ENCODE results near the gene BNC2.

Gene BNC2

DNA sequence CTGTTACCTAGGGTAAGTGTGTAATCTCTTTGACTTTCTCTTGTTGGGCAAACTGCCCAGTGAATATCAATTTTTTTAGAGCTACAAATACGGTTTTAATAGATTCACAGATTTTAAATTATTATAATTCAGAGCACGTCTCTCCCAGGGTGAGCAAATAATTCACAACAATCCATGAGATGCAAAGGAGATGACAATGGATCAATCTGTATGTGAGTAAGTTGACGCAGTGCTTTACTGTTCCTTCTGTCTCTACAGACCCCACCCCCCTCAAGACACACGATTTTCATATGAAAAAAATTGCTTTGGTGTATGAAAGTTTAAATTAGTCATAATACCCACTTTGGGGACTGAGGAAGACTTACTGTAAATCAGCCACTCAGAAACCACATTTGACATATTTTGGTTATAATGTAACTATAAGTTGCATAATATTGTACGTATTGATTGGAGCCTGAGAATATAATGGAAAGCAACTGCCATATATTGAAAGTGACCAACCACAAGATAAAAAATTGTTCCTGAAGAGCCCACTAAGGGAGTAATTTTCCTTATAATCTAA, 201.7 kb downstream of the BNC2 start:
- no peak for DNase-seq

GRCh38 chr9:16664211-16664610, 206.3 kb downstream of the BNC2 start:
- DNase-seq, result no peak

DNA sequence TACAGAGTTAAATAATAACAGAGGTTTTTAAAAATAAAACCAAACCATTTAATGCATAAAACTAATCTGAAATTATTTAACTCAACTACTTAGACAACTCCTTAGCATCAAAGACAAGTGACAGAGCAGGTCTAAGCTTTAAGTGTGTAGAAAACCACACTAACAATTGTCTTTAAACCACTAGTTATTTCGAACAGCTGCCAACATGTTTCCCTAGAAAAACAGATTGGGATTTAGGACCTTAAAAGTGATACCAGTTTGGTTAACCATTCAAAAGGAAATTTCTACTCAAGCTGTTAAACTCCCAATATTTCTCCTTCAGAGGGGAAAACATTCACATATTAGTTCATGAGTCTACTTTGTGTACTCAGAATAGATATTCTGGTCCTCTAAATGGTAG, 208.7 kb downstream of the BNC2 start:
- no peak for DNase-seq

GRCh38 chr9:16659096-16659495, 211.4 kb downstream of the BNC2 start:
- DNase-seq, result no peak

DNA sequence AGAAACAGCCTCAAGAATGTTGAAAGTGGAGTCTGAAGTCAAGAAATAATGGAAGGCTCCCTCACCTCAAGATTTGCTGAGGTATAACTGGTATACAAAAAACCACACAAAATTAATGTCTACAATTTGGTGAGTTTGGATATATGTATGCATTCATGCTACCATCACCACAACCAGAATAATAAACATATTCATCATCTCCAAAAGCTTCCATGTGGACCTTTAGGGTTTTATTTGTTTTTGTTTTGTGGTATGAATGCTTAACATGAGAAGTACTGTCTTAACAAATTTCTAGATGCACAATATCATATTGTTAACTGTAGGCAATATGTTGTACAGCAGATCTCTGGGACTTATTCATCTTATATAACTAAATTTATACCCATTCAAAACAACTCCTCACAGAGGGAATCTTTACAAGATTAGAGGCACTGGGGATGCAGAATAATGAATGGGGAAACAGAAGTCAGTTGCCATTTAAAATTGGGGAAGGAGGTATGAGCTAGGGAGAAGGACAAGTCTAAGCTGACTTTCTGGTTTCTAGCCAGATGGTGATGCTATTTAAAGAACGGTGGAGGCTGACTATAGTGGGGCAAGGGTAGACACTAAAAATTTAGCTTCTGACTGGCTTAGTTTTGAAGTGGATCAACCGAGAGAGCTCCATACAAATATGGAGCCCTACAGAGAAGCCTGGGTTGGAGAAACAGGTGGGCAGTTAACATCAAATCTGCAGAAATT, 213.9 kb downstream of the BNC2 start:
- DNase-seq, result no peak

DNA sequence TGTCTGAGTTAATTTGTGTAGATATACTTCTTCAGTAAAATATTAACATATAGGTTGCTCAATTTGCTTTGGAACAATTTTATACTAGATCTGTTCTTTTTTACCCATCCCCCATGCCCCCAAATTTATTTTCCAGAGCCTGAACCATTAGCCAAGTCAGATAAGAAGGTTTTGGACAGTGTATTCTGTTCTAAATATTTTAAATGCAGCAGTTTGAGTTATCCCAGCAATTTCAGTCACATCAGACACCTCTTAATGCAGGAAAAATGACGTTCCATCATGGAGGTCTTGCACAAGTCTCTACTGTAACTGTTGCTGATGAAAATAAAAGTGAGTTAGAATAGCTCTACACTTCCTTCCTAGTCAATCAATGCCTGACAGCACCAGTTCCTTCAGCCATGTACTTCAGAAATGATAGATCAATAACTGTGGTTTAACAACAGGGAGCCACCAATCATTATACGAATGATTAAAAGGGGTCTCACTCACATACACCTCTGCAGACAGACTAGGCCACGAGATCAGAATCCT, 215.8 kb downstream of the BNC2 start:
- no peak for DNase-seq

- no peak for DNase-seq
Observed at GRCh38 chr9:16653491-16654399, 216.7 kb downstream of the BNC2 start.

DNA sequence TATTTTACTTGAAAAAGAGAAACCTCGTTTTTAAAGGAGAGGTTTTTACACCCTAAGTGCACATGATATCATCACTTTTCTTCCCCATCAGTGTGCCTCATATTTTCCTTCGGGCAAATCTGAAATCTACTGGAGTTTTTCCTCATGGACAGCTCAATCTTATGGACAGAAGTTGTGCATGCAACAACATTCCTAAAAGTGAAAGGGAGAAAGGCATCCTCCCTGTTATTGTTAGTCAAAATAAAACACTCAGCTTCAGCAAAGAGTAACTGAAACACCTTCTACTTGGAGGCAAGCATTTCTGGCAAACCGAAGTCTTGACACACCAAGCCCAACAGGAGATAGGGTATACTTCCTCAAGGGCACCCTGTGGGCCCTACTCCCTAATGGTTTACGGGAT, 217.9 kb downstream of the BNC2 start:
- no peak for DNase-seq

DNA sequence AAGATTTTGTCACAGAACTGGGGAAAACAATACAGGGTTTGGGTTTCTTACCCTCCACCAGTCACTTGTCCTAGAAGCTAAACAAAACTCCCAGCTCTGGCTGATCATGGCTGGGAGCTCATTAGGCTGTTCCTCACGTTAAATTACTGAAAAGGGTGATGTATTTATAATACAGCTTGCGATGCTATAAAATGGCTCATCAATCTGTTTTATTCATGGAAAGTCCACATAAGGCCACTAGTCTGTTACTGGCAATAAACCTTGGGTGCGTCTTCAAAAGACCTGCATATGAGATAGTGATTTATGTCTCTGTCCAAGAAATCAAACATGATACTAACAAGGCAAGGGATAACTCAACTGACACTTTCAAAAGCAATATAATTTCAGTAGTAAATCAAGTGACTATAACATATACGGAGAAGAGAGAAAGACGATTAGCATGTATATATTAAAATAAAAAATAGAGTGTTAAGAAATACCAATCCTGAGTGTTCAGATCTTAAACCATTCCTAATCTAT, 219.0 kb downstream of the BNC2 start:
- no peak for DNase-seq

GRCh38 chr9:16645970-16646369, 224.5 kb downstream of the BNC2 start:
- no peak for DNase-seq

GRCh38 chr9:16642421-16643109, 227.9 kb downstream of the BNC2 start:
- DNase-seq, result no peak

DNA sequence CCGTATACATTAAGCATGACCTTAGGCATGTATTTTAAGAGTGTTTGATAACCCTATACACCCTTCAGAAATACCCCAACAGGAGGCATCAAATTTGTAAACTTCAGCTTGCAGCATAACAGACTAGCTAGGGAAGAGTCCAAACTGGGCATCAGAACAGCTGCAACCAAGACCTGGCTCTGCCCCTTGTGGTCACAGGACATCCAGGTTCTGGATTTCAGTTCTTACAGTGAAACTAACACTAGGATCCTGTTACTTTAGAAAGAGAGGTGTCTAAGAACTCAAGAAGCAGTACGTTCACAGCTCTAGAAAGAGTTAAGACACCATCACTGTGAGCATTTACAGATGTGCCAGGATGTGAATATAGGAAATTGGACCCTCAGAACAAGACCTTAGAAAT, 229.8 kb downstream of the BNC2 start:
- DNase-seq, result no peak

DNA sequence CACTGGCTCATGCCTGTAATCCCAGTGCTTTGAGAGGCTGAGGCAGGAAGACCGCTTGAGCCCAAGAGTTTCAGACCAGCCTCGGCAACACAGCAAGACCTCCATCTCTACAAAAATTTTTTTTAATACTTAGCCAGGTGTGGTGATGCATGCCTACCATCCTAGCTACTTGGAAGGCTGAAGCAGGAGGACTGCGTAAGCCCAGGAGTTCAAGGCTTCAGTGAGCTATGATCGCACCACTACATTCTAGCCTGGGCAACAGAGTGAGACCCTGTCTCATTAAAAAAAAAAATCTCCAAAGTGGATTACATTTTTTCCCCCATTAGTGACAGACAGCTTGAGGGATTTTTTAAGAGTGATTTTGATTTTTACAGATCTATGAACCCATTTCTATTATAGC, 230.8 kb downstream of the BNC2 start:
- DNase-seq, result no peak

- DNase-seq, result no peak
Observed at GRCh38 chr9:16637911-16638310, 232.6 kb downstream of the BNC2 start.

DNA sequence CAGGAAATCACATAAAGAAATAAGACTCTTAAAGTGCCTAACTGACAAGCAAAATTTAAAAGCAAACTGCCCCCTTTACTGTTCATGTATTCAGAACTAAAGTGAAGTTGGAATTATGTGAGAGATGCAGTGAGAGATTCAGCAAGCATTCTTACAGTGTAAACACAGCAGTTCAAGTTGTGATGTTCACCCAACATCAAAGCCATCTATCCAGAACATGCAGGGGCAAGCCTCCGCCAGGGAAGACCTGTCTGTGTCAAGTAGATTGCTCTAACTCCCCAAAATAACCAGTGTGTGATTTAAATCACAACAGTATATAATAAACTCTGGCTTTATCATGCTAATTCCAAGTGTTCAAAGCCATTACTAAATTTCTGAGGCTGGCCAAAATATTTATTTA, 233.3 kb downstream of the BNC2 start:
- DNase-seq, result no peak

- DNase-seq, result no peak
Observed at GRCh38 chr9:16633794-16634193, 236.7 kb downstream of the BNC2 start.

GRCh38 chr9:16628413-16628812, 242.1 kb downstream of the BNC2 start:
- DNase-seq, result no peak

GRCh38 chr9:16627967-16628366, 242.5 kb downstream of the BNC2 start:
- no peak for DNase-seq

DNA sequence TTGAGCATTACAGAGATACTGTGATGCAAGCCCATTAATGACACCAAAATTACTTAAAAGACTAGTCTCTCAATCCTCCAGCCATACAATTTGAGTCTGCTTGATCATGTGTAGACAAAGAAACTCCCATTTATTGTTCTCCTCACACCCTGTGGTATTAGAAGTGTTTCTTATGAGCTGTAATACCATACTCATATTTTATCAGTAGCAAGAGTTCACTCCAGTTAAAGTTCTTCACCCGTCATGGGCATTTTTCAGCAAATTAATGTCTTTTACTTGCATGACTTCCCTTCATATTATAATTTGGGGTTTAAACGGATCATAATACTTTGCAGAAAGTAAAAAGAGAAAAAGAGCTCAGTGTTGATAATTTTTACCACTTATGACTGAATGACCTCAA, 242.9 kb downstream of the BNC2 start:
- DNase-seq, result no peak

- DNase-seq, result no peak
Observed at GRCh38 chr9:16626577-16627130, 243.8 kb downstream of the BNC2 start.

DNA sequence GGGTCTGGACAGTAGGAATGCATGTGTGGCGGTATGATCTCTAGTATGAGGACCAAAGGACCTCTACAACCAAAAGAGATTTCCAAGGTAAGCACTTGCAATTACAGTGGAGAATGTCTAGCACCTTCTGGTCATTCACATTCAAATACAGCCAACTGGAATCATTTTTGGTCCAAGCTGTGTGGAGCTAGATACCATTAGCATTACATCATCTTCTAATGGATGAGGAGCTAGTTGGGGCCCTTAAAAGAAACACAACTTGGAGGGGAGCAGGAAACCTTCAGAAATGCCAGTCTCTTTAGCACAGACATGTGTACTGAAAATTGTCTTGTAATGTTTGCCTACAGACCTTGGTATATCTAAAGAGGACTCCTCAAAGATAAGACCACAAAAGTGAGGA, 244.7 kb downstream of the BNC2 start:
- DNase-seq, result no peak

DNA sequence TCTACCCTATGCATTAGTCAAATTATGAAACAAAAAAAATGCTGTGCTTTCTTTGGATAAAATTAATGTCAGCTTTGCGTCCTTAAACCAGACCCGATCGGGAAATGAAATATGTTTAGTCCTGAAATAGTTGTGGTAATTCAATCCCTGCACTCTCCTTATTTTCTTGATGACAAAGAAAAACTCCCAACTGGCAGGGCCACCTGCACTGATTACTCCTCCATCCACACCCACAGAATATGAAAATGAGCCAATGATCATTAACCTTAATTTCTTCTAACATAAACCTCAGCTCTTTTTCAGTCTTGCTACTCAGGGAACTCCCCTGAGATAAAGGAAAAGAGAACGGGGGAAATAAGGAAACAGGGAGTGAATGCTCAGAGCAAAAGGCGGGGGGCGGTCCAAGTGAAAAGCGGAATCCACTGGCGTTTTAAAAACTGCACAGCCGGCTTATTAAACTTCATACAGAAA, 245.3 kb downstream of the BNC2 start:
- no peak for DNase-seq
